H1 (cell line): ENCODE data around the gene KYNU. TPM values are rescaled to one million over a fixed set of nuclear protein-coding genes. Genes with fewer than 3 reads are reported as not detected.

Experiments used
- POU5F1 ChIP-seq: IDR thresholded peaks from 2 replicates; pipeline ENCODE4 v1.6.1; 2011; ENCODE audit warnings: low read depth, mild to moderate bottlenecking, low read length, moderate library complexity
- SUZ12 ChIP-seq: fragments of 200-600 bp; sonication (generic); IDR thresholded peaks from 2 replicates; pipeline ENCODE4 v1.6.1; 2012; ENCODE audit warnings: mild to moderate bottlenecking, inconsistent platforms, low read length, moderate library complexity, mixed read lengths
- polyA plus RNA-seq, 7 experiments: library from polyadenylated mRNA; depleted of rRNA in 3 of 7; stranded (reverse) in 5 of 7; unstranded in 2 of 7; fragments of >200 nt in 5 of 7; fragments of 200-250 nt in 2 of 7; gene quantifications; 1 replicate in 5 of 7; 2 replicates in 1 of 7; 4 replicates in 1 of 7; pipeline versions ENCODE4 v1.2.1 to v1.2.3, GENCODE V29; 2011 to 2013; ENCODE audit warnings: missing spikeins in 2 of 7, mixed read lengths in 2 of 7
- total RNA-seq: library from RNA; stranded (reverse); fragmentation: NEBNext Ultra II Directional; extraction: Animal tissue kit (Norgen Biotek cat#: 25700); gene quantifications from 2 replicates; pipeline ENCODE4 v1.2.1, GENCODE V29; 2021

The KYNU gene
- total and polyA plus RNA-seq, 2 of the 8 experiments (the other 6 are each of a cell fraction or from before 2014, with no cell fraction given) = 0.09 to 0.13 TPM

DNA sequence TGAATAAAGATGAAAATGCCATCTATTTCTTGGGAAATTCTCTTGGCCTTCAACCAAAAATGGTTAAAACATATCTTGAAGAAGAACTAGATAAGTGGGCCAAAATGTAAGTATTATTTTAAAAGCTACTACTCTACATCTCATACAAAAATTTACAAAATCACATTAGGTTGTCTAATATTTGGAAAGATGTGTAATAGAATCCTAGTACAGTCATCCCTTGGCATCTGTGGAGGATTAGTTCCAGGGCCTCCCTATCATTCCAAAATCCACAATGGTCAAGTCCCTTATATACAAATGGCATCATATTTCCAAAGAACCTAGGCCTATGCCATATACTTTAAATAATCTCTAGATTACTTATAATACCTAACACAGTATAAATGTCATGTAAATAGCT lies 41.2 kb downstream of the KYNU start (continued):
- TF ChIP-seq SUZ12 (no peak), POU5F1 (no peak)
